Sciatic nerve (tissue), 2 donors: ENCODE measurements around the gene ANKRD16. TPM values are rescaled to one million over a fixed set of nuclear protein-coding genes. Genes with fewer than 3 reads are reported as not detected.

Source experiments
- ATAC-seq: fragments of 200-7000 bp; cut with Tn5 transposase; one replicate; pipeline ENCODE4 v1.9.1; 2020; ENCODE audit warnings: mild to moderate bottlenecking, moderate library complexity
- DNase-seq: peaks from one replicate; pipeline ENCODE4 v3.0.0-alpha.2; 2020; ENCODE audit warnings: low spot score
- intact Hi-C: fragments of 100-400 bp; cut with DNase I; formaldehyde crosslinking; loops from one replicate; pipeline ENCODE4 v1.14.2; 2022
- total RNA-seq: library from RNA; stranded (reverse); fragmentation: NEBNext Ultra II Directional; extraction: Animal tissue kit (Norgen Biotek cat#: 25700); gene quantifications from one replicate; pipeline ENCODE4 v1.2.1, GENCODE V29; 2021
- donor health status: DM: no; HTN: no; CAD: no.
- donor health status: DM: no; HTN: no; CAD: no.

Gene ANKRD16
- total RNA-seq, 1 donor from 2014 or later = 10.0 TPM

GRCh38 chr10:5817322-5818047 is 72.2 kb downstream of the ANKRD16 start:
- no peak for ATAC-seq
- intact Hi-C loops = loop anchor here (10.0 kb wide), 1 partner anchor 67 kb away; the partner anchor contains the start of gene ANKRD16
- no peak for DNase-seq

GRCh38 chr10:5816170-5816569 is 73.5 kb downstream of the ANKRD16 start:
- ATAC-seq = no peak
- intact Hi-C loops = loop anchor here (10.0 kb wide), 1 partner anchor 69 kb away; the partner anchor contains the start of gene ANKRD16
- no peak for DNase-seq

- no peak for ATAC-seq
- intact Hi-C loops = loop anchor here (10.0 kb wide), 1 partner anchor 70 kb away; the partner anchor contains the start of gene ANKRD16
- no peak for DNase-seq
Observed at GRCh38 chr10:5814110-5815107, 75.3 kb downstream of the ANKRD16 start.

- ATAC-seq = peak; percentile 100
- intact Hi-C loops = loop anchor here (10.0 kb wide), 1 partner anchor 71 kb away; the partner anchor contains the start of gene ANKRD16
Observed at GRCh38 chr10:5813341-5814109, 76.2 kb downstream of the ANKRD16 start, which contains the start of gene GDI2. Gene GDI2, minus strand, starts transcription at chr10:5813434. Its CDS starts 176 bp downstream, at chr10:5813258.

GRCh38 chr10:5813091-5813340 is 76.7 kb downstream of the ANKRD16 start:
- intact Hi-C loops = loop anchor here (10.0 kb wide), 1 partner anchor 72 kb away; the partner anchor contains the start of gene ANKRD16
- DNase-seq (no peak), ATAC-seq (peak; percentile 56)

More at GRCh38 chr10:5813341-5814109, 76.2 kb downstream of the ANKRD16 start, which contains the start of gene GDI2:
- peak; percentile 98 for DNase-seq

GRCh38 chr10:5812283-5813090 is 77.2 kb downstream of the ANKRD16 start:
- intact Hi-C loops = loop anchor here (10.0 kb wide), 1 partner anchor 72 kb away; the partner anchor contains the start of gene ANKRD16
- DNase-seq (peak; percentile 75), ATAC-seq (peak; percentile 39)

Other genes with a start within 250 kb of the ANKRD16 start
- gene ASB13, start 223.3 kb downstream of the ANKRD16 start, total RNA-seq = 18.9 TPM
- gene TASOR2, start 205.1 kb downstream of the ANKRD16 start, total RNA-seq = 77.3 TPM
- 140 TPM for gene GDI2, start 76.5 kb downstream of the ANKRD16 start, total RNA-seq
- gene FBH1, start 350 bp upstream of the ANKRD16 start, total RNA-seq = 85.3 TPM
- 9.6 TPM for gene IL15RA, start 87.7 kb upstream of the ANKRD16 start, total RNA-seq
- gene IL2RA, start 172.5 kb upstream of the ANKRD16 start, total RNA-seq = 1.1 TPM
- gene RBM17, start 199.1 kb upstream of the ANKRD16 start, total RNA-seq = 95.0 TPM